HG03558 (cell line): ENCODE measurements around the gene C17orf107.
"Not testable (repeated sequence)": the region's sequence is repeated elsewhere in the genome, so short reads cannot be mapped to it uniquely, and the experiment has no call there.

ENCODE experiments used
- ATAC-seq: cut with Tn5 transposase; IDR thresholded peaks from one replicate; pipeline ENCODE4 v1.9.1; 2021; ENCODE audit warnings: moderate number of reproducible peaks; ENCODE audit not compliant: unreplicated experiment; ENCODE audit errors: extremely low read depth

C17orf107 gene

GRCh38 chr17:4898351-4898750, 985 bp upstream of the C17orf107 start:
- no peak for ATAC-seq

GRCh38 chr17:4898927-4899326, 409 bp upstream of the C17orf107 start:
- no peak for ATAC-seq

GRCh38 chr17:4900231-4901107, 1.1 kb downstream of the C17orf107 start:
- no peak for ATAC-seq

- ATAC-seq = no peak
Measured at GRCh38 chr17:4901108-4901647, 1.8 kb downstream of the C17orf107 start.

- no peak for ATAC-seq
Measured at GRCh38 chr17:4901648-4902344, 2.5 kb downstream of the C17orf107 start.

GRCh38 chr17:4902540-4902939, 3.2 kb downstream of the C17orf107 start:
- ATAC-seq = no peak

GRCh38 chr17:4903051-4903818, 3.9 kb downstream of the C17orf107 start, which contains the start of gene CHRNE:
CHRNE (minus strand) TSS chr17:4903098; CDS start chr17:4903063, 35 bp downstream.
- ATAC-seq = no peak

- ATAC-seq = not testable (repeated sequence)
Measured at GRCh38 chr17:4906642-4907041, 7.3 kb downstream of the C17orf107 start.

- no peak for ATAC-seq
Measured at GRCh38 chr17:4908301-4908700, 9.0 kb downstream of the C17orf107 start.

GRCh38 chr17:4908711-4909496, 9.6 kb downstream of the C17orf107 start:
- no peak for ATAC-seq

- ATAC-seq = no peak
Measured at GRCh38 chr17:4913994-4914393, 14.7 kb downstream of the C17orf107 start.

GRCh38 chr17:4914551-4914950, 15.2 kb downstream of the C17orf107 start:
- not testable (repeated sequence) for ATAC-seq

GRCh38 chr17:4919511-4920047, 20.2 kb downstream of the C17orf107 start:
- ATAC-seq = no peak

- no peak for ATAC-seq
Measured at GRCh38 chr17:4920351-4921048, 21.2 kb downstream of the C17orf107 start.

GRCh38 chr17:4921320-4921719, 22.0 kb downstream of the C17orf107 start:
- no peak for ATAC-seq

GRCh38 chr17:4926577-4927335, 27.4 kb downstream of the C17orf107 start:
- not testable (repeated sequence) for ATAC-seq

- no peak for ATAC-seq
Measured at GRCh38 chr17:4928881-4929280, 29.5 kb downstream of the C17orf107 start.

GRCh38 chr17:4931963-4932362, 32.6 kb downstream of the C17orf107 start, which contains the start of gene GP1BA:
GP1BA (plus strand) TSS chr17:4932277; CDS start chr17:4932605, 328 bp downstream.
- ATAC-seq = no peak
